HG03064 (cell line): ENCODE data around the gene RYR2.
"Not testable (repeated sequence)": the region's sequence is repeated elsewhere in the genome, so short reads cannot be mapped to it uniquely, and the experiment has no call there.

Experiments
- ATAC-seq: cut with Tn5 transposase; IDR thresholded peaks from one replicate; pipeline ENCODE4 v1.9.1; 2021; ENCODE audit warnings: low read depth; ENCODE audit not compliant: unreplicated experiment

Gene RYR2

DNA sequence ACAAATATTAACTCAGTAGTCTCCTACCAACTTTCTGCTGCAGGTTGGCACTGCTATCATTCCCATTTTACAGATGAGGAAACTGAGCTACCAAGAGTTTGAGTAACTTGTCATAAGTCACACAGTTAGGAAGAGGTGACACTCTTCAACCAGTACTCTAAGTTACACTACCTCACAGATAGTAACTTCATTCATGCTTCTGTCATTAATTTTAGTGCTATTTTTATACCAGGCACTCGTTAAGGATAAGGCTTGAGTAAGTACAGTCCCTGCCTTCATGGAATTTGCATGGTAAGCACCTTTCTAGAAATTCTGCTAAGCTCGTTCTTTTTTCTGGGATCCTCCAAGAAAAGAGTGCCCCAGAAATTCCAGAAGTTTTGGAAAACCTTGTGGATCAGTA lies 770.1 kb downstream of the RYR2 start:
- ATAC-seq, result no peak

DNA sequence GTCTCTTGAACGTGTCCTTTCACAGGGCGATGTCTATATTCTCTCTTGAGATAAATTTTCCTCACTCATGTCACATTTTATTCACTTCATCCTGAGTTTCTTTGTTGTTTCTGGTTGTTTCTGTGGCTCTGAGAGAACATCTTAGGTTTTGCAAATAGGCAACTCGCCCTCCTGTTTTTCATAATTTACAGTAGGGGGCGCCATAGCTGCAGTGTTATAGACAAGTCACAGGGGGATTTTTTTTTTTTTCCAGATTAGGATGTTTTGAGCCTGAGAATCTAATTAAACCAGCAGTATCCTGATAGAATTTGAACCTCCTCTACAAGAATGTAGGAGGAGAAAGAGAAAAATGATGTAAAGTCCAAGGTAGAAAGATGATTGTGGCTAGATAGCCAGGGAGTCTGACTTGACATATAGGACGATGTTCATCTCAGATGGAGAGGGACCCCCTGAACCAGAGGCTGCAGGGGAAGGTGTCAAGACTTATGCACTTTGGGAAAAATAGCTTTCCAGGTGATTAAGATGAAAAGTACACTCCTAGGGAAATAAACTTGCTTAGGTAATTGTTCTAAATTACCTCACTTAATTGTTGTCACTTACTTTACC lies 772.4 kb downstream of the RYR2 start:
- no peak for ATAC-seq

DNA sequence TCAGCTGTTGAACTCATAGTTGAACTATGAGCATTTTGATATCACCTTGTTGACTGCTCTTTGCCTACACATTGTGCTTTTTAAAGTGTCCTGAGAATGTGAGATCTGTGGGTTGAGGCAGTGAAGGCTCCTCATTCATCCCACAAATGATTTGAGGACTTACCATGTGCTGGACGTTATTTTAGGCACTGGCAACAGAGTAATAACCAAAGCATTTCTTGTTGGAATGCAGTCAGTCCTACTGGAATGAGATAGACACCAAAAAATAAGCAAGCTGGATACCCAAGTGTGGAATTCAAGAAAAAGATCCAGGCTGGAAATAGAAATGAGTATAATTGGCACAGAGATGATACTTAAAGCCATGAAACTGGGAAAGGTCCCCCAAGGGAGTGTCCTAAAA lies 775.3 kb downstream of the RYR2 start:
- ATAC-seq, result no peak

DNA sequence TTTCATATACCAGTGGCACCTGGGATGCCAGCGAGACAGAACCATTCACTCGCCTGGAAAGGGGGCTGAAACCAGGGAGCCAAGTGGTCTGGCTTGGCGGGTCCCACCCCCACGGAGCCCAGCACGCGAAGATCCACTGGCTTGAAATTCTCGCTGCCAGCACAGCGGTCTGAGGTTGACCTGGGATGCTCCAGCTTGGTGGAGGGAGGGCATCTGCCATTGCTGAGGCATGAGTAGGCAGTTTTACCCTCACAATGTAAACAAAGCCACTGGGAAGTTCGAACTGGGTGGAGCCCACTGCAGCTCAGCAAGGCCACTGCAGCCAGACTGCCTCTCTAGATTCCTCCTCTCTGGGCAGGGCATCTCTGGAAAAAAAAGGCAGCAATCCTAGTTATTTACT lies 778.6 kb downstream of the RYR2 start:
- ATAC-seq, result not testable (repeated sequence)

DNA sequence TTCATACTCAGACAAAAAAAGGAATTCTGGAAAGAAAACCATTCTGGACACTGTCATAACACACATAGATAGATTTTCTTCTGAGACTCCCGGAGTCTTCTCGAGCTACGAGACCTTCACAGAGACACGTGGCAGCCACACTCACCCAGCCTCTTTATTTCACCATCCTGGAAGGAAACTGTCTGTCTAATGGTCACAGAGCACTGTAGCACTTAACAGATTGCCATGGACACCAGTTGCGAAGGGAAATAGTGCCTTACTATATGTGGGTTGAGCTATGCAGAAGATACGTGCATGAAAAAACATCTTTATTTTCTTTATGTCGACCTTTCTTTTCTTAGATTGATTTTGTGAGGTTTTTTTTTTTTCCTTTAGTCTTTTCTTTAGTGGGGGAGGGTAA lies 790.9 kb downstream of the RYR2 start:
- no peak for ATAC-seq

DNA sequence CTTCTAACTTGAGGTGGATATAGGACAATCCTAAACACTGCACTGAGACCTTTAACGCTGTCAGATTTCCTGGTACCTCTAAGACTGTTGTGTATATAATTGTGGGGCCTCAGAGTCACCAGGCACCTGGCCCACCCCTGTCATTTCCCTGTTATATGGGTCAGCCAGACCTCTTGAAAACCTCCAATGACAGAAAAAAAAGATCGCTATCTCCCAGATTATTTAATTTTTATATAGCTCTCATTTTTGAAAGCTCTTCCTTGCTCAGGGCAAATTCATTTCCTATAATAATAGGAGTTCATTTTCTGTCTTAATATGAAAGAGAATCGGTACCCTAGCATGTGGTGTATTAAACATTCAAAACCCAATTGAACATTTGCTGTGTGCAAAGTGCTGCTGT lies 792.1 kb downstream of the RYR2 start:
- ATAC-seq, result no peak

DNA sequence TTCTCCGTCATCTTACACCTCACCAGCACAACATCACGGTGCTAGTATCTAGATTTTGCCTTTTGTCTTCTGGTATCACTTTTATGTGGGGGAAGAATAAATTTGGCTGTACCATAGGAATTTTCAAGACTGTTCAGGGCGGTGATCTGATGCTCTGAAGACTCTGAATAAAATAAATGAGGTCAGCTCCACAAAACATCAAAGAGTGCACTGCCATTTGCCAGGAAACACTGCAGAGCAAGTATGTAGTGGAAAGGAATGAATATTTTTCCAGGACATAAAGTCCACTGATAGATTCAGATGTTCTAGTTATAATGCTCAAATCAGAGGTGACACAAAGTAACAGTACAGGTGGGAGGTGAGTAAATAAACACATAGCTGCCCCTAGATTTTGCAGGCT lies 792.5 kb downstream of the RYR2 start:
- no peak for ATAC-seq

DNA sequence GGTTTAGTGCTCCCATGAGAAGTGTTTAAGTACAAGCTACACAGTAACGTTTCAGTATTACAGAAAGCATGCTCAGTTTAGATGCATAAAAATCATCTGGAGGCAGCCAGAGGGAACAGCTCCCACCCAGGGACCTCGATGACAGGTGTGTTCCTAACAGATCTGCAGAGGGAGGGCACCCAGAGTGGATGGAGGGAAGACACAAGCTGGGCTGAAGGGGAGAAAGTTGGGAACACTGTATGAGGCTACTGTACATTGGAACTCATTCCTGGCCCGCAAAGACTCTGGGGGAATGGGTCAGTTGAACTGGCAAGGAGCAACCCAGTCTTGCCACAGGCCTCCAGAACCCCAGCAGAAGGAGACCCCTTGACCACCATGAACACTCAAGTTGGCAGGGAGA lies 796.3 kb downstream of the RYR2 start:
- no peak for ATAC-seq

DNA sequence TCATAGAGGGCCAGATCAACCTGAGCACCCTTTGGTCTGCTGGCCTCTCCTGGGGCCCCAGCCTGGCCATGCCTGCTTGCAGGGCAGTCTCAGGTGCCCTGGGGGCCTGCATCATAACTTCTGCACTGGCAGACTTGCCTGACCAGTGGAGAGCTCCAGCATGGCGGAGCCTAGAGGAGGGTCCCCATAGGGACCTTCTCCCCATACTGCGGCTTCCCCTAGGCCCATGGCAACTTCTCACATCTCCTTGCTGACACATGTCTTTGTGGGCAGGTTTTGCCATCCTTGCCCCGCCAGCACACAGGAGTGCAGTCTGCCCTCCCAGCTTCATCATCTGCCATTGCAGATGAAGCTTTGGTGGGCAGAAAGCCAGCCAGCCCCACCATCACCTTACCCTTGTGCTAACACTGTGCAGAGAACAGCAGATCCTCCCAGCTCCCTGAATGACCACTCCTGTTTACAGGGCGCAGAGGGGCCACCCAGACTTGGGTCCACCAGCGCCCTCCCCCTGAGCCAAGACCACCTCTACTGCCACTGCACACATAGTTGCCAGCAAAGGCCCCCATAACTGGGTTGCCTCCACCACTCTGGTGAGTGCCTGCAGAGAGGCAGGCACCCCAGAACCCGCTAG lies 797.0 kb downstream of the RYR2 start:
- no peak for ATAC-seq

DNA sequence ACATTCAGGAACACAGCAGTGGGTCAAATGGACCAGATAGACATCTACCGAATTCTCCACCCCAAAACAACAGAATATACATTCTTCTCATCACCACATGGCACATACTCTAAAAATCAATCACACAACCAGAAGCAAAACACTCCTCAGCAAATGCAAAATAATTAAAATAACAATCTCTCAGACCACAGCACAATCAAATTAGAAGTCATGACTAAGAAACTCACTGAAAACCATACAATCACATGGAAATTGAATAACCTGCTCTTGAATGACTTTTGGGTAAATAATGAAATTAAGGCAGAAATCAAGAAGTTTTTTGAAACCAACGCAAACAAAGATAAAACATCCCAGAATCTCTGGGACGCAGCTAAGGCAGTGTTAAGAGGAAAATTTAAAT lies 799.5 kb downstream of the RYR2 start:
- ATAC-seq, result no peak

DNA sequence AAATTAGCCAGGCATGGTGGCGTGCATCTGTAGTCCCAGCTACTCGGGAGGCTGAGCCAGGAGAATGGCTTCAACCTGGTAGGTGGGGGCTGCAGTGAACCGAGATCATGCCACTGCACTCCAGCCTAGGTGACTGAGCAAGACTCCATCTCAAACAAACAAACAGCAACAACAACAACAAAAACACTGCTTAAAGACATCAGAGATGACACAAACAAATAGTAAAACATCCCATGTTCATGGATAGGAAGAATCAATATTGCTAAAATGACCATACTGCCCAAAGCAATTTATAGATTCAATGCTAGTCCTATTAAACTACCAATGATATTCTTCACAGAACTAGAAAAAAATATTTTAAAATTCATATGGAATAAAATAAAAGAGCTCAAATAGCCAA lies 801.5 kb downstream of the RYR2 start:
- ATAC-seq, result not testable (repeated sequence)

DNA sequence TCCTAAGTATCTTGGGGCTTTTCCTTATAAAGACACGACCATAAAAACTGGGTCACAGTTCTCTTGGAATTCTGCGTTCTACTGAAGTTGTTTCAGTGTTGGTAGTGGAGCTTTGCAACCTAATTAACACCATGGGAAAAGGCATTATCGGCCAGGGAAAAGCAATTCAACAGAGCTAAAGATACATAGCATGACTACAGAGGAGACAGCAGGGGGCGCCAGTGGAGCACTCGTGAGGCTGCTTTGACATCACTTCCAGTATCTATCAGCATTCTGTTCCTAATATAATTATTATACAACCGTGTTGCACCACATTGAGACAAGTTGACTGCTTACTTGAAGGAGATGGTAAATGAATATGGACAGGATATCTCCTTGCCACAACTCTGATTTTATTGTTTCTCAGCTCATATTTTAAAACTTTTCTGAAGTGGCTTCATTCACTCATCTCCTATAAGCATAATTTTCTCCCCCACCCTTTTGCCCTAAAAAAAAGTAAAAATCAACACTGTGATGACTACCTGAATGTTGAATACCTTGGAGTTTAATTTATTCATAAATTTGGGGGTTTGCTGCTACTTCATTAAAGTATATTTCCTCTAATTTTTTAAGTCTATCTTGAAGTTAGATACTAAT lies 809.3 kb downstream of the RYR2 start:
- ATAC-seq, result no peak

DNA sequence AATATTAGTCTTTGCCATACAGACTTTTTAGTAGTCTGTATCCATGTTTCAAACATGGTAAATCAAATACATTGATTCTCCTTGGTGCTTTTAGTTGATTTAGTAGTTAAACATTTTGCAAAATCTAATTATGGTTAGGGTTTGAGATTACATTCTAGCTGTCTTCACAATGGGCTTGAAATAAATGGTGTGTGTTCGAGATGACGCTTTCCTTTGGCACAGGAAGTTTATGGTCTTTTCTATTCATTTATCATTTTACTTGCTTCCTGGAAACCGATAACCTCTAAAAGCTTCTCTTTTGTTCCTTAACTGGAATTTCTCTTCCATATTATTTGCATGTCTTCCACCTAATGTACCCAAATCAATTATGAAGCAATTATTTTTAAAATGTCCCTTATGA lies 810.4 kb downstream of the RYR2 start:
- no peak for ATAC-seq

DNA sequence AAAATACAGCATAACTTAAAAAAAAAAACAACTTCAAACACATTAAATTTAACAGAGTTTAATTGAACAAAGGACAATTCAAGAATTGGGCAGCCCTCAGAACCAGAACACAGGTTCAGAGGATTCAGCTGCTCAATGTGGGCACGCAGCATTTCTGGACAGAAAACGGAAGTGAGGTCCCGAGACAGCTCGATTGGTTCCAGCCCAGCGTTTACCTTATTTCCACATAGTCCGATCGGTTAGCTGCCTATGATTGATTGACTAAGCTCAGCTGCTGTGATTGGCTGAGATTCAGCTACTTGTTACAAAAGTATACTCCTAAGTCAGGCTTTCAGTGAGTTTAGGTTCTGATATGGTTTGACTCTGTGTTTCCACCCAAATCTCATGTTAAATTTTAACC lies 815.5 kb downstream of the RYR2 start:
- no peak for ATAC-seq

DNA sequence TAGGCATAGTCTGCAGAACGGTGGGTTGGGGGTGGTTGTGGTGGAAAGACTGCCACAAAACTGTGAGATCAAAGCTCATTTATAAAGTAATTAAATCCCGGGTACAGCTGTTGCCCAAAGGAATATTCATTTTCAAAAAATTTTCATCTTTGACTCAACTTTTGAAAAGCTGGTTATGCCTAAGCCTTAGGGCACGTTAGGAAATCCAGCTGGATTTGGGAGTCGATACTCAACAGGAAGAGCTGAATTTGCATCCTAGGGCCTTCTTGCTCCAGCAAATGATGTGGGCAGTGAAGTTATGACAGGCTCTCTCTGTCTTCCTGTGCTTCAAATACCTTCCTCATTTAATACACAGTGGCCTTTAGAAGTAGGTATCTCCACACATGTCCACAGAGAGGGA lies 817.0 kb downstream of the RYR2 start:
- no peak for ATAC-seq

DNA sequence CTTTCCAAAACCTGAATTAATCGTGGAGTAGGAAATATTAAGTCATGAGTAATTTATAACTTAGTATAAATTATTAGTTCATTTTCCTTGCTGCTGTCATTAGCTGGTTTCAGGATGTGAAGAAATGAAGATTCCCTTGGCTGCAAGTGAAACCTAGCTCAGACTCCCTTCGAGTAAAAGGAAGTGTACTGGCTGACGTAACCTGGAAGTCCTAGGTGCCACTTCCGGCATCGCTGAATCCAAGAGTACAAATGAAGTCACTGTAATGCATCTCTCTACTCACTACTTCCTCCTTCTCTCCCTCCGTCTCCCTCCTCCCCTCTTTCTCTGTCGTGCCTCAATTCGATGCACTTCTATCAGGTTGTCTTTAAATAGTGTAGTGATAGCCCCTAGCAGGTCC lies 820.0 kb downstream of the RYR2 start:
- no peak for ATAC-seq

DNA sequence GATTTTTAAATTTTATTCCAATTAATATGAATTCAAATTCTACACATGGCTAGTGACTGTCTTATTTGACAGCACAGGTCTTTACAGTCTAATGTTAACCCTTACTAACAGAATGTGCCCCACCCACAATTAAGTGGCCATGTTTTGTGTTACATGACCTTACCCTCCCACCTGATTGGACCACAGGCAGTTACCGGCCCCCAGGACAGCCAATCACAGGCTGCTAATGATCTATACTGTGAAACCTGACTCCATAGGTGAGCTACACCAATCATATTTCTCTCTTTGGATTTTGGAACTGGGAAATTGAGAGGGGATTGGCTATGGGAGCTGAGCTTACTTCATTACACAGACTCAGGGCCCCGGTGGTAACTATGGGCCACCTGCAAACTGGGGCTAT lies 821.2 kb downstream of the RYR2 start:
- no peak for ATAC-seq

DNA sequence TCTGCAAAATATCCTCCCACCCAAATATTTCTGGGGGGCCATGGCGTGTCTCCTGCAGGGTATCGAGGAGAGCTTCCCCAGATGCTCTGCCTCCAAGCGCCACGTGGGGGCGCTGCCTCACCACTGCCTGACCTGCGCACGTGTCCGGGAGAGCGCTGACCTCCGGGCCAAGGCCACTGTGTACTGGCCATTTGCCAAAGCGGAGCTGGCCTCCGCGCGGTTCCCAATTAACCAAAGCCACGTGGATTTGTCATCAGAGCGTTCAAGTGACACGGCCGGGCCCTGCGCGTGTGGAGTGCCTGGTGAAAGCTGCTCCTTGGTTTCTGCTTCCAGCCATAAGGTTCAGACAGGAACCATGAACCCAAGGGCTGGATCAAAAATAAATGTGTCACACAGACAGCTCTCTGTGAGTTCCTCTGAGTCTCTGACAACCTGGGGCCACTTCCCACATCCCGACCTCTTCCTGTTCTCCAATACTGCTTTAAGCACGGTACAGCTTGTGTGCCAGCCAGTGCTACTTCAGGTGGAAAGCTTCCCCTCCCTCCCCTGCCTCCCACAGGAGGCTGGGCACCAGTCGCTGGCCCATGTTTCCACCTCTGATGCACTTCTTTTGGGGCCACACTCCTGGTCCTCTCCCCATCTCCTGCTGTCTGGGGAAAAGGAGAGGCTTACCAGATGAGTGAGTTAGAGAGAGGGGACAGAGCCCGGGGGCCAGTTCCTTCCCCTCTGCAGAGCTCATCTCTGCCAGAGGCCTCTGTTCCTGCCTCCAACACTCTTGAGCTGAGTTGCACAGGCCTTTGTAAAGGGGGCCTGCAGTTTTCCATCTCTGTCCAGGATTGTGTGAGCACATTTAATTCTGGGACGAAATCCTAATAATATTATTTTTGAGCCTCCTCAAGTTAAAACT lies 822.6 kb downstream of the RYR2 start:
- no peak for ATAC-seq

DNA sequence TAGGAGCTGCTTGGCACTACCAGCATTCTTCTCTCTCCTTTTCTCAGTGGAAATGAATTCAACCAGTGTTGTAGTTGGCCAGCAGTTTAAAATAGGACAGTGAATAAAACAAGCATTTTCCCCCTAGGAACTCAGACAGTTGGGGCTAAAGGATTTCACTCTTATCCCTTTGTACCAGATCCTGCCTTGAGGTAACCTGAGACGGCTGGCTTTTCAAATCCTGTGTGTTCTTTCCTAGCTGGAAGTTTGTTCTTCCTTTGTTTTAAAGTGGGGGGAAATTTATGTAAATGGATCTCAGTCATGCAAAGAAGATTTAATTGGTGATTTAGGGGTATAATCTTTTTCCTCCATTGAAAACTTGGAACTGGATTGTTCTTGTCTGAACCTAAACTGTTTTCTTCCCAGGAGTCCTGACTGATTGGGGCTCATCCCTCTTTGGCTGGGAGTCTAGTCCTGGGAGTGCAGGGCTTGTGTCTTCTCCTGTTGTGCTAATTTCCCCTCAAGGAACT lies 825.5 kb downstream of the RYR2 start:
- ATAC-seq, result no peak

DNA sequence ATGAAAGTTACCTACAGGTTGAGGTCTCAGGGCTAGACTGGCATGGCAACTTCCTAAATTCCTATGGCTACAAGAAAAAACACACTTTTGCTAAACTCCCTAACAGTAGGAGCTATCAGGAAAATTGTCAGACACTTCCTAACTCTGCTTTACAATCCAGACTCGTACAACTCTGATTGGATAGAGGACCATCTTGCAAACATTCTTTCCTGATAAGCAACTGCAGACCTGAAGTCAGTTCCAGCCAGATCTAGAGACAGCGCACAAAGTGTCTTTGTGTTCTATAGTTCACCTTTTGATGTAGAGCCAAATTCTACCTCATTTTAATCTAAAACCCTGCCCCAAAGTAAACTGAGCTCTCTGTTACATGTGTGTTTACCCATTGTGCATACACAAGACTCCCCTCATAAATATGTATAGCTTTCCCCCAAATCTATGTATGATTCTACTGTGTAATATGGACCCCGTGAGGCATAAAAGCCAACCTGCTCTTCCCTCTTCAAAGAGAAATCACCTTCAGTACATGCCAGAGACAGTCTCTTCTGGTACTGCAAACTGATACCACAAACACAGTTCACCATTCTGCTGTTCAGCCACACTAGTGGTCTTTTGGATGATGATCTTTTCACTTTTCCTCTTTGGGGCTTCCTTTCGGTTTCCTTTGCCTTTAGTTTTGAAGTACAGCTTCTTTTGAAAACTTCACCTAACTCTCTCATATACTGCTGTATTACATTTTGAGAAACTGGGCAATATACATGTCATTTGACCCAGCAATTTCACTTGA lies 827.0 kb downstream of the RYR2 start:
- no peak for ATAC-seq
